GM23248 (cell line): ENCODE measurements around the gene PCDHAC2. TPM values are rescaled to one million over a fixed set of nuclear protein-coding genes. Genes with fewer than 3 reads are reported as not detected.

ENCODE experiments used
- DNase-seq: peaks from one replicate; pipeline ENCODE4 v3.0.0-alpha.2; 2015
- H2AFZ ChIP-seq: fragments of 200-600 bp; sonication (generic); 2 replicates; pipeline ENCODE4 v1.6.1; 2016; ENCODE audit warnings: antibody characterized with exemption
- H3F3A ChIP-seq: fragments of 200-600 bp; sonication (generic); 2 replicates; pipeline ENCODE4 v1.6.1; 2016; ENCODE audit warnings: mild to moderate bottlenecking, antibody characterized with exemption, mixed run types; ENCODE audit not compliant: insufficient read depth
- H3K27ac ChIP-seq: fragments of 200-600 bp; sonication (generic); 2 replicates; pipeline ENCODE4 v1.5.1; 2016; ENCODE audit warnings: mild to moderate bottlenecking
- H3K27me3 ChIP-seq: fragments of 200-600 bp; sonication (generic); replicated peaks from 2 replicates; pipeline ENCODE4 v1.6.1; 2016; ENCODE audit warnings: mild to moderate bottlenecking; ENCODE audit not compliant: insufficient read depth
- H3K36me3 ChIP-seq: fragments of 200-600 bp; sonication (generic); 2 replicates; pipeline ENCODE4 v1.6.1; 2016; ENCODE audit warnings: low read depth, mild to moderate bottlenecking
- H3K4me1 ChIP-seq: fragments of 200-600 bp; sonication (generic); 2 replicates; pipeline ENCODE4 v1.6.1; 2016; ENCODE audit warnings: mild to moderate bottlenecking; ENCODE audit not compliant: insufficient read depth
- H3K4me2 ChIP-seq: fragments of 200-600 bp; sonication (generic); one replicate; pipeline ENCODE4 v1.6.1; 2016; ENCODE audit warnings: mild to moderate bottlenecking; ENCODE audit not compliant: unreplicated experiment
- H3K4me3 ChIP-seq: fragments of 200-600 bp; sonication (generic); 2 replicates; pipeline ENCODE4 v1.5.1; 2016; ENCODE audit warnings: mild to moderate bottlenecking
- H3K79me2 ChIP-seq: fragments of 200-600 bp; sonication (generic); 2 replicates; pipeline ENCODE4 v1.6.1; 2016; ENCODE audit warnings: mild to moderate bottlenecking; ENCODE audit not compliant: insufficient read depth
- H3K9ac ChIP-seq: fragments of 200-600 bp; sonication (generic); 2 replicates; pipeline ENCODE4 v1.6.1; 2016; ENCODE audit warnings: mild to moderate bottlenecking
- H3K9me2 ChIP-seq: fragments of 200-600 bp; sonication (generic); 2 replicates; pipeline ENCODE4 v1.6.1; 2016; ENCODE audit warnings: mixed run types, mild to moderate bottlenecking, moderate library complexity; ENCODE audit not compliant: insufficient read depth
- H3K9me3 ChIP-seq: fragments of 200-600 bp; sonication (generic); one replicate; pipeline ENCODE4 v1.6.1; 2017; ENCODE audit warnings: low read depth
- H4K20me1 ChIP-seq: fragments of 200-600 bp; sonication (generic); 2 replicates; pipeline ENCODE4 v1.6.0; 2016; ENCODE audit not compliant: insufficient read depth
- EZH2 ChIP-seq: fragments of 200-600 bp; sonication (generic); IDR thresholded peaks from 2 replicates; pipeline ENCODE4 v1.6.1; 2018; ENCODE audit warnings: antibody characterized with exemption, mild to moderate bottlenecking; ENCODE audit not compliant: insufficient read depth, poor library complexity, severe bottlenecking
- EZH2phosphoT487 ChIP-seq: fragments of 200-600 bp; sonication (generic); IDR thresholded peaks from 2 replicates; pipeline ENCODE4 v1.6.1; 2018; ENCODE audit warnings: antibody characterized with exemption, moderate library complexity, mild to moderate bottlenecking, low read depth; ENCODE audit not compliant: insufficient read depth
- WGBS, 2 experiments: methylation state at CpG; one replicate each; pipeline ENCODE4 v1.1.6; 2015 to 2017; ENCODE audit warnings: low lambda C conversion rate in 2 of 2, low coverage in 1 of 2; ENCODE audit errors: missing lambda C conversion rate in 2 of 2; 5-methylcytosine and 5-hydroxymethylcytosine counted together
- in situ Hi-C: fragments of 300-500 bp; cut with MboI; formaldehyde crosslinking; loops from 2 replicates; pipeline ENCODE4 v1.15.0; 2020
- polyA plus RNA-seq: library from polyadenylated mRNA; unstranded; fragments of >200 nt; fragmentation: Nextera tagmentation; extraction: Ambion mirVana; gene quantifications from 2 replicates; pipeline ENCODE4 v1.2.1, GENCODE V29; 2016
- total RNA-seq: library from RNA; depleted of rRNA; stranded (reverse); fragments of >200 nt; shearing (Covaris generic); gene quantifications from 2 replicates; pipeline ENCODE4 v1.2.3, GENCODE V29; 2014

PCDHAC2 gene
- total and polyA plus RNA-seq, 2 experiments from 2014 or later: not detected

DNA sequence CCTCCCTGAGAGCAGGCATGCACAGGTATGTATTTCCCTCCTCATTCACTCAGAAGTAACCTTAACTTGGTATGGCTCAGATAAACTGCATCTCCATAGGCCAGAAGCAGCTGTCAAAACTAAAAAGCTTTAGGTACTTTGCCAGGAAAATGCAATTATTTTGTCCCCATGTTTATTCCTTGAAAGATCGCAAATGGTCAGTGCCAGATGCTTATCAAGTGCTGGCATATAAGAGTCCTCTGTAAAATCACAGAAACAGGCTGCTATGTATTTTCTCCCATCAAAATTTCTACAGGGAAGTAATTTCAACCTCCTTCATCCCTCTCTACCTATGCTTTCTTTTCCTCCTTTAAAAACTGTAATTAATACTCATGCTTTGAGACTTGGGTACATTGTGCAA lies 12.7 kb downstream of the PCDHAC2 start:
- no peak overlapping the region for H3K4me3 ChIP-seq
- H3K9me2 ChIP-seq: no peaks in the 10 kb centered on the region
- H3K9ac ChIP-seq: no peak overlapping the region
- TF ChIP-seq EZH2phosphoT487: no peak
- no peak for TF ChIP-seq EZH2
- no peaks in the 10 kb centered on the region for H3K9me3 ChIP-seq
- no peaks in the 10 kb centered on the region for H3K4me1 ChIP-seq
- H4K20me1 ChIP-seq: no peaks in the 10 kb centered on the region
- H3K27ac ChIP-seq: no peak overlapping the region
- no peaks in the 10 kb centered on the region for H3F3A ChIP-seq
- no peaks in the 10 kb centered on the region for H3K79me2 ChIP-seq
- H3K27me3 ChIP-seq: no peaks in the 10 kb centered on the region
- DNase-seq: no peak
- in situ Hi-C loops: no loop called here
- H3K36me3 ChIP-seq: no peaks in the 10 kb centered on the region
- H3K4me2 ChIP-seq: no peak overlapping the region
- no peak overlapping the region for H2AFZ ChIP-seq
- 43 to 53% methylated on average over 1 of the region's 1 CpG for WGBS, 2 experiments

DNA sequence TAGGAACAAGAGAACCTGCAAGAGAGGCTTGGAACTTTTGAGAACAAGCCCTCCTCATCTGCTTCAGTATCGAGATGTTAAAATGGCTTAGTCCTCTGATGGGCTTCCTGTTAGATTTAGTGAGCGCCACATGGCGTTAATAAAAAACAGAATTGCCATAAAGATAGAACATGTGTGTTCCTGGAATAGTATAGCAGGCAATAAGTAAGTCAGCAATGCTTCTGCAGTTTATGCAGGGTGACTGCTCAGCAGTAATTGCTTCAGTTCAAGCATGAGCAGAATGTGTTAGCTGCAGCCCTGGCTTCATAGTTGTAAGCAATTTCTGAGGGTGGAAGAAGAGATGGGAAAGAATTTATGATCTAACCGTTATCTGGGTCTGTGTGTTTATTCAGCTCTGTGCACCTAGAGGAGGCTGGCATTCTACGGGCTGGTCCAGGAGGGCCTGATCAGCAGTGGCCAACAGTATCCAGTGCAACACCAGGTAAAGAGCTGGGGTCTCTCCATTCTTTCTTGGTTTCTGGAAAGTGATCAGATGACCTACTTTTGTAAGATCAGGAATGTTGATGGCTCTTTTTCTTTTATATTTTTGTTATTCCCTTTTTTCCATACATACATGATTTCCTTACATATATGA lies 15.9 kb downstream of the PCDHAC2 start:
- Histone ChIP-seq H3F3A (no peaks in the 10 kb centered on the region), H3K9me3 (no peaks in the 10 kb centered on the region), H3K36me3 (no peaks in the 10 kb centered on the region), H3K4me2 (no peak overlapping the region), H3K27me3 (no peaks in the 10 kb centered on the region), H3K4me3 (no peak overlapping the region), H3K4me1 (no peaks in the 10 kb centered on the region), H4K20me1 (no peaks in the 10 kb centered on the region), H2AFZ (no peak overlapping the region), H3K79me2 (no peaks in the 10 kb centered on the region), H3K9ac (no peak overlapping the region), H3K9me2 (no peaks in the 10 kb centered on the region), H3K27ac (no peak overlapping the region)
- DNase-seq: no peak
- 7% methylated on average over 5 of the region's 5 CpGs for WGBS, 2 experiments
- in situ Hi-C loops: no loop called here
- TF ChIP-seq EZH2 (no peak), EZH2phosphoT487 (no peak)

- Histone ChIP-seq H3K9ac (no peak overlapping the region), H3K27me3 (no peaks in the 10 kb centered on the region), H2AFZ (no peak overlapping the region), H3K4me3 (no peak overlapping the region), H3K79me2 (no peaks in the 10 kb centered on the region), H3K36me3 (no peaks in the 10 kb centered on the region), H3K9me2 (no peaks in the 10 kb centered on the region), H3K27ac (no peak overlapping the region), H3K4me1 (no peaks in the 10 kb centered on the region), H3K4me2 (no peak overlapping the region), H3K9me3 (no peaks in the 10 kb centered on the region), H3F3A (no peaks in the 10 kb centered on the region), H4K20me1 (no peaks in the 10 kb centered on the region)
- no peak for DNase-seq
- WGBS, 2 experiments: 9 to 19% methylated on average over 3 of the region's 3 CpGs
- in situ Hi-C loops: no loop called here
- TF ChIP-seq EZH2phosphoT487 (no peak), EZH2 (no peak)
Observed at GRCh38 chr5:140986117-140986521, 19.8 kb downstream of the PCDHAC2 start.

GRCh38 chr5:140988100-140988499 lies 21.8 kb downstream of the PCDHAC2 start:
- Histone ChIP-seq H3F3A (no peaks in the 10 kb centered on the region), H3K4me1 (no peaks in the 10 kb centered on the region), H3K4me2 (no peak overlapping the region), H3K4me3 (no peak overlapping the region), H3K9ac (no peak overlapping the region), H3K27me3 (no peaks in the 10 kb centered on the region), H4K20me1 (no peaks in the 10 kb centered on the region), H3K27ac (no peak overlapping the region), H3K79me2 (no peaks in the 10 kb centered on the region), H3K9me3 (no peaks in the 10 kb centered on the region), H3K36me3 (no peaks in the 10 kb centered on the region), H3K9me2 (no peaks in the 10 kb centered on the region), H2AFZ (no peak overlapping the region)
- in situ Hi-C loops: no loop called here
- WGBS, 2 experiments: 18 to 24% methylated on average over 5 of the region's 5 CpGs
- no peak for DNase-seq
- no peak for TF ChIP-seq EZH2phosphoT487
- no peak for TF ChIP-seq EZH2
